Adipocyte (in vitro differentiated cells): Measurements from ENCODE around the gene IL25.

Source experiments
- DNase-seq: peaks from one replicate; pipeline ENCODE4 v3.0.0-alpha.2; 2015; ENCODE audit warnings: low read depth
- H3K27me3 ChIP-seq: replicated peaks from 2 replicates; pipeline ENCODE4 v1.7.0; 2013; ENCODE audit warnings: mild to moderate bottlenecking, low read length, moderate library complexity; ENCODE audit not compliant: control insufficient read depth, insufficient read depth
- H3K36me3 ChIP-seq: 2 replicates; pipeline ENCODE4 v1.7.0; 2013; ENCODE audit warnings: low read length, mild to moderate bottlenecking, moderate library complexity; ENCODE audit not compliant: control insufficient read depth, insufficient read depth, severe bottlenecking
- H3K4me1 ChIP-seq: 2 replicates; pipeline ENCODE4 v1.7.0; 2013; ENCODE audit warnings: mild to moderate bottlenecking, low read length, moderate library complexity; ENCODE audit not compliant: control insufficient read depth, insufficient read depth
- H3K4me3 ChIP-seq: 2 replicates; pipeline ENCODE4 v1.7.0; 2013; ENCODE audit warnings: mild to moderate bottlenecking, low read length, moderate library complexity
- H3K9ac ChIP-seq: 2 replicates; pipeline ENCODE4 v1.7.0; 2013; ENCODE audit warnings: mild to moderate bottlenecking, low read length, moderate library complexity
- H3K9me3 ChIP-seq: 2 replicates; pipeline ENCODE4 v1.7.0; 2013; ENCODE audit warnings: mild to moderate bottlenecking, low read length, moderate library complexity; ENCODE audit not compliant: control insufficient read depth

The IL25 gene

GRCh38 chr14:23406725-23407355 lies 34.2 kb downstream of the IL25 start:
- H3K27me3 ChIP-seq = peaks cover 46% of the 10 kb centered on the region
- no peak overlapping the region for H3K9ac ChIP-seq
- H3K4me3 ChIP-seq = no peak overlapping the region
- H3K9me3 ChIP-seq = no peaks in the 10 kb centered on the region
- no peaks in the 10 kb centered on the region for H3K36me3 ChIP-seq
- no peak for DNase-seq
- no peaks in the 10 kb centered on the region for H3K4me1 ChIP-seq

DNA sequence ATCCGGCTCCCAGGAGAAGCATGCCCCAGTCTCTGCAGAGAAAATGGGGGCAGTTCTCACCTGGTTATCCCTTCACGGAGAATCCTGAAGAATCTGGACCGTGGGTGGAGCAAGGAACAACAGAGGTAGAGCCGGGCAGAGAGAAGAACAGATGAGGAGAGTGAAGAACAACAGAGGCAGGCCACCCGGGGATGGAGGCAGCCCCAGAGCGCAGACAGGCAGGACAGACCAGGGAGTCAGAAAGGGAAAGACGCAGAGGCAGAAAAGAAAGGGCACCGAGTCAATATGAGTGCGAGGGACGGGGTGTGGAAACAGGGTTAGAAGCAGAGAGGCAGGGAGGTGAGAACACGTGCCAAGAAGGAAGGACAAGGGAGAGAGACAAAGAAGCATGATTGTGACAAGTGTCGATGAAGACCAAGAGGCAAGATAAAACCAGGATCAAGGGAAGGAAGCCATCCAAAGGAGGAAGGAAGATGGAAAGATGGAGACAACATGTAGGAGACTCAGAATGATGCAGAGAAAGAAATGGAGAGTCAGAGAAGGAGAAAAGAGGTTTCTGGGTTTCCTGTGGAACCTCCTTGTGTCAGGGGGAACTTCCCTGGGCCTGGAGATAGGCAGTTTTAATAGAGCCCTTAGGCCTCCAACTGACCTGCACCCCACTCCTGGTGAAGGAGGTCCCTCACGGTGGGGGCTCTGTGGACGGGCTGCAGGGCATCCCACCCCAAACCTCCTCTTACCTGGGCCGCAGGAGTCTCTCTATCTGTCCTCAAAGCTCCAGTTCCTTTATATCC lies 35.1 kb downstream of the IL25 start, which contains the start of gene MYH6:
Gene MYH6, minus strand, starts transcription at position 758 of the 791 bp plus-strand sequence. CDS start 1,050 bp downstream, outside the sequence.
- peaks cover 50% of the 10 kb centered on the region for H3K27me3 ChIP-seq
- H3K4me3 ChIP-seq = no peak within 1 kb of the TSS

DNA sequence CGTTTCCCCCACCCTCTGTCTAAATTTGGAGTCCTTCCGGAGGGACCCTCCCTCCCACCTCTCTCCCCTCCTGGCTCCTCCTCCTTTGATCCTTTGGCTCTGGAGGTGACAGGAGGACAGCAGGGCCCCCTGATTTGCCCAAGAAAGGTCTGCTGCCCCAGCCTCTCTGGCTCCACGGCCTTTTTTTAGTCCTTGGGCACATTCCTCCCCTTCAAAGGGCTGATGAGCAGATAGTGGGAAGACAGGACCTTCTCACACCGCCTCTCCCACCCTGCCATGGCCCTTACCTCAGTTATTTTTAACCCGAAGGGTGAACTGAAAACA lies 35.7 kb downstream of the IL25 start:
- H3K36me3 ChIP-seq = no peaks in the 10 kb centered on the region
- no peak overlapping the region for H3K4me3 ChIP-seq
- H3K27me3 ChIP-seq = peaks cover 53% of the 10 kb centered on the region
- no peak for DNase-seq
- H3K9me3 ChIP-seq = no peaks in the 10 kb centered on the region
- no peaks in the 10 kb centered on the region for H3K4me1 ChIP-seq
- no peak overlapping the region for H3K9ac ChIP-seq

More for the DNA sequence above, 35.1 kb downstream of the IL25 start, which contains the start of gene MYH6:
- no peak for DNase-seq
- no peak within 1 kb of the TSS for H3K9ac ChIP-seq
- H3K9me3 ChIP-seq = no peaks in the 10 kb centered on the region
- H3K4me1 ChIP-seq = no peaks in the 10 kb centered on the region
- no peaks in the 10 kb centered on the region for H3K36me3 ChIP-seq

- H3K27me3 ChIP-seq = peaks cover 45% of the 10 kb centered on the region
- no peak overlapping the region for H3K9ac ChIP-seq
- no peak for DNase-seq
- H3K36me3 ChIP-seq = no peaks in the 10 kb centered on the region
- no peaks in the 10 kb centered on the region for H3K4me1 ChIP-seq
- no peak overlapping the region for H3K4me3 ChIP-seq
- no peaks in the 10 kb centered on the region for H3K9me3 ChIP-seq
Measured at GRCh38 chr14:23409475-23409874, 36.9 kb downstream of the IL25 start.

DNA sequence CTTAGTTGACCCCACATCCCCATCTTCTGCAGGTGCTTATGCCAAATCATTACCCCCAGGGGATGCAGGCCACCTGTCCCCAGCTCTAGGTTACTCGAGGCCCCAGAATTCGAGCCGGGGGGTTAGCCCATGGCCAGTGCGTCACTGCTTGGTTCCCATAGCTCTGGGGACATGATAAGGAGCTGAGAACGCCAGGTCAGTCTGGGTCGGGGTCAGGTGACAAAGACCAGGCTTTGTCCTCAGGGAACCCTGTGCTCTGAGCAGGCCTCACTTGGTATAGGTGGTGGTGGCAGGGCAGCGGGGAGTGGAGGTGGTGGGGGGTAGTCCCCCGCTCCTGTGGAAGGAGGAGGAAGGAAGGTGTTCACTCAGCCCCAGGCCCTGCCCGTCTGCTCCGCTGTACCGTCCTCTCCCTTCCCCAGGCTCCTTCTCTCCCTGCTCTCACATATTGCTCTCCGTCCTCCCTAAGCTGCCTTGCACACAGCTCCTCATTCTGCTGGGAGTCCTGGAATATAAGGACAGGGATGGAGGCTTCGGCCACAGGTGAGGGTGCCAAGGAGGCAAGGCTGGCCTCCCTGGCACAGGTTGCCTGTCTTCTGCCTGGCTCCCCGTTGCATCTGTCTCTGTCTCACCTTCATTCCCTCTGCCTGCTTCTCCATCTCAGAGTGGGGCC lies 37.5 kb downstream of the IL25 start:
- H3K9ac ChIP-seq = no peak overlapping the region
- H3K9me3 ChIP-seq = no peaks in the 10 kb centered on the region
- H3K4me3 ChIP-seq = no peak overlapping the region
- DNase-seq = no peak
- peaks cover 40% of the 10 kb centered on the region for H3K27me3 ChIP-seq
- no peaks in the 10 kb centered on the region for H3K4me1 ChIP-seq
- no peaks in the 10 kb centered on the region for H3K36me3 ChIP-seq

DNA sequence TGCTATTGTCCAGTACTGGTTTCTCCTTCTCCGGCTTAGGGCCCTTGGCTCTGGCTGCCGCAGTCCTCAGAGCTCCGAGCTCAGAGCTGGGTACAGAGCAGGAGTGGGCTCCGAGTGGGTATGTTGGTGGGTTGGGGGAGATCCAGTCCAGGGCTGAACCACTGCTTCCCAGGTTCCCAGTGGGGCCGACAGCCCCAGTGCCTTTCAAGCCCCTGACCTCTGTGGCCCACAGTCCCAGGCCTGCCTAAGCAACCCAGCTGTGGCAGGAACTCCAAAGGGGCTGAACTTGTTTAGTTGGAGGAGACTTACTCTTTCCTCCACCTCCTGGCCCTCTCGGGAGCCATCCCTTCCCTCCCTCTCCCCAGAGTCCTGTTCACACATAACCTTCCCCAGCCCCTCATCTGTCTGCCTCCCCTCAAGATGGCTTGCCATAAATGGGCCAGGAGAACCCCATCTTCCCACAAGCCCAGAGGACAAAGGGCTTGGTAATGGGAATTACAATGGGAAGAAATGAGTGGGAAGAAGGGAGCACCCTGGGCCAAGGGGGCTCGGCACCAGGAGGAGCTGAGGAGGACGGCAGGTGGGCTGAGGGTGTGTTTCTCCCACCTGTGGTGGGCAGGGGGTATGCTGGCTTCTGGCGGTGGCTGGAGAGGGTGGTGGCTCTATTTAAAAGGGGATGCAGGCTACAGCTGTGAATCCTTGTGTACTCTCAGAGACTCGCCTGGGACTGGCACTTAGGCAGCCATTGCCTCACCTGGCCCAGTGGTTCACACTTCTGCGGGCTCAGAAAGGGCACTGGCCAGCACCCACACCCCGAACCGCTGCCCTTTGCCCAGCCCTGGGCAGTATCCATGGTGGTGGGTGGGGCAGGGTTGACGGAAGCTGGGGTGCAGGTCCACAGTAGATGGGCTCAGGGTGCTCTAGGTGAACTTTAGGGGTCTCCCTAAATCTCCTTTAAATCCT lies 39.2 kb downstream of the IL25 start:
- Histone ChIP-seq H3K36me3 (no peaks in the 10 kb centered on the region), H3K4me3 (no peak overlapping the region), H3K9me3 (no peaks in the 10 kb centered on the region), H3K4me1 (no peaks in the 10 kb centered on the region), H3K9ac (no peak overlapping the region), H3K27me3 (peaks cover 34% of the 10 kb centered on the region)
- DNase-seq = no peak

DNA sequence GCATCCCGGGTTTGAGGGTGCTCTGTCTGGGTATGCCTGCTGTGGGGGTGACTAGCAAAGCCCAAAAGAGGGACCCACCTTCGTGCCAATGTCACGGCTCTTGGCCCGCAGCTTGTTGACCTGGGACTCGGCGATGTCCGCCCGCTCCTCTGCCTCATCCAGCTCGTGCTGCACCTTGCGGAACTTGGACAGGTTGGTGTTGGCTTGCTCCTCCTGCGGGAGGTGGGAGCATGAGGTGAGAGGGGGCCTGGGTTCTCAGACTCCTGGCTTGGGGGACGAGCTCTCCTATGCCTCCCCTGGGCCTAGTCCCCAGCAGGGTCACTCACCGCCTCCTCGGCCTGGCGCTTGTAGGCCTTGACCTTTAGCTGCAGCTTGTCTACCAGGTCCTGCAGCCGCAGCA lies 41.1 kb downstream of the IL25 start:
- Histone ChIP-seq H3K9me3 (no peaks in the 10 kb centered on the region), H3K4me3 (no peak overlapping the region), H3K27me3 (peaks cover 36% of the 10 kb centered on the region), H3K9ac (no peak overlapping the region), H3K36me3 (no peaks in the 10 kb centered on the region), H3K4me1 (no peaks in the 10 kb centered on the region)
- no peak for DNase-seq

GRCh38 chr14:23414254-23414653 lies 41.6 kb downstream of the IL25 start:
- H3K27me3 ChIP-seq = peaks cover 42% of the 10 kb centered on the region
- no peak overlapping the region for H3K4me3 ChIP-seq
- no peaks in the 10 kb centered on the region for H3K36me3 ChIP-seq
- no peak overlapping the region for H3K9ac ChIP-seq
- no peaks in the 10 kb centered on the region for H3K9me3 ChIP-seq
- no peaks in the 10 kb centered on the region for H3K4me1 ChIP-seq
- DNase-seq = no peak

GRCh38 chr14:23414906-23415820 lies 42.6 kb downstream of the IL25 start:
- Histone ChIP-seq H3K4me1 (no peaks in the 10 kb centered on the region), H3K27me3 (peaks cover 37% of the 10 kb centered on the region), H3K36me3 (no peaks in the 10 kb centered on the region), H3K9ac (no peak overlapping the region), H3K9me3 (no peaks in the 10 kb centered on the region), H3K4me3 (no peak overlapping the region)
- no peak for DNase-seq
